Kidney capillary endothelial cell (primary cell): Measurements from ENCODE around the gene AMIGO3.
A peak's percentile ranks its signal among the peaks of the same experiment; 100 is the strongest.
"Not testable (repeated sequence)": the region's sequence is repeated elsewhere in the genome, so short reads cannot be mapped to it uniquely, and the experiment has no call there.

Experiments
- DNase-seq: peaks from one replicate; pipeline ENCODE4 v3.0.0-alpha.2; 2018; ENCODE audit warnings: low spot score

The AMIGO3 gene

GRCh38 chr3:49709852-49710251 lies 9.6 kb downstream of the AMIGO3 start:
- DNase-seq, result no peak

DNA sequence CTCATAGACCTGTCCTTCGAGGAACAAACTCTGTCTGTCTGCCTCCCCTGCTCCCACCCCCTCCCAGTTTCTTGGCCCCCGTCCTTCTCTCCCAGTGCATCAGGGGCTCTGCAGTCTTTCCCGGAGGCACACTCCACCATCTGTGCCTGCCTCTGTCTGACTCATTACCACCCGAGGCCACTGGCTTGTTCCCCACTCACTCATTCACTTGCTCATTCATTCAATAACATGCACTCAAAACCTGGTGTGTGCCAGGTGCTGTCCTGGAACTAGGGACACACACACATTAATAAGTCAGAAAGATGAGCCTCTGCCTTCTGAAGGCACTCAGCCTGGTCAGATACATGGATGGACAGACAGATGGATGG lies 12.4 kb downstream of the AMIGO3 start:
- no peak for DNase-seq

DNA sequence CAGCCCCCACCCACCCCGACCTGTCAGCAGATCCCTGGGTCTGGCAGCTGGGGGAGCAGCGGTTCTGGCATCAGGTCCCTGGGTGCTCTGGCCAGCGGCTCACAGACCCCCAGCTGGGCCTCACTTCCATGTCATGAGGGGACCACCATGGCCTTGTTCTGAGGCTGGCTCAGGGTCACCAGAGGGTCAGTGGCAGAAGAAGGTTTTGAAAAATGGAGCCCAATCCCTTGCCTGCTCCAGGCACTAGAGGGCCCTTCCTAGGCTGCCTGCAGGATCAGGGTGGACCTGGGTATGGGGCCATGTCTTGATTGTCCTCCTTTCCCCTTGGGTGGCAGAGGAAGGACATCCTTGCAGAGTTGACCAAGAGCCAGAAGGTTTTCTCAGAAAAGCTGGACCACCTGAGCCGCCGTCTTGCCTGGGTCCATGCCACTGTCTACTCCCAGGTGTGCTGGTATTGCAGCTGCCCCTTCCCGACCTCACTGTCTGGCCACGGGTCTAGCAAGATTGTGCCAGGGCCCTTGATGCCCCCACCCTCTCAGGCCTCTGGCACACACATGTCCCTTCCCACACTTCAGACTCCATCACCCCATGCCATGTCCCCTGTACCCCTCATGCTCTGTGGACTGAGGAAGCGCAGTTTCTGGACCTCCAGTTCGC lies 12.9 kb downstream of the AMIGO3 start:
- DNase-seq, result no peak

- DNase-seq, result no peak
Measured at GRCh38 chr3:49705390-49705960, 14.0 kb downstream of the AMIGO3 start.

- DNase-seq, result no peak
Measured at GRCh38 chr3:49704629-49705028, 14.9 kb downstream of the AMIGO3 start.

GRCh38 chr3:49703956-49704355 lies 15.5 kb downstream of the AMIGO3 start:
- DNase-seq, result no peak

GRCh38 chr3:49703443-49703927 lies 16.0 kb downstream of the AMIGO3 start:
- DNase-seq, result peak; percentile 62

DNA sequence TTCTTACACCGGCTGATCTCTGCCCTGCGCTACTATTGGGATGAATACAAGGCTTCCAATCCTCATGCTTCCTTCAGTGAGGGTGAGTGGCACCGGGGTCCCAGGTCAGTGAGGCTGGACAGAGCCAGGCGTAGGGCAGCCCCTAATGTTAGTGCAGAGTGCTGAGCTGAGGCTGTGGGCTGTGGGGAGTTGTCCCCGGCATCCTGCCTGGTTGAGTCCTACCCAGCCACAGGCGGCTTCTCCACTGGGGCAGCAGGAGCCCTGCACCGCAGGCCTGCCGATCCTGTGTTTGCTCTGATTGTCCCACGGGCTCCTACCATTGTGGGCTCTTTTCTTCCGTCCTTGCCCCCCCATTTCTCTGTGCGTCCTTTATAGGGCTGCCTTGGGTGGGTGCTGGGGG lies 16.8 kb downstream of the AMIGO3 start:
- DNase-seq, result no peak

- peak; percentile 8 for DNase-seq
Measured at GRCh38 chr3:49701388-49702077, 18.0 kb downstream of the AMIGO3 start.

DNA sequence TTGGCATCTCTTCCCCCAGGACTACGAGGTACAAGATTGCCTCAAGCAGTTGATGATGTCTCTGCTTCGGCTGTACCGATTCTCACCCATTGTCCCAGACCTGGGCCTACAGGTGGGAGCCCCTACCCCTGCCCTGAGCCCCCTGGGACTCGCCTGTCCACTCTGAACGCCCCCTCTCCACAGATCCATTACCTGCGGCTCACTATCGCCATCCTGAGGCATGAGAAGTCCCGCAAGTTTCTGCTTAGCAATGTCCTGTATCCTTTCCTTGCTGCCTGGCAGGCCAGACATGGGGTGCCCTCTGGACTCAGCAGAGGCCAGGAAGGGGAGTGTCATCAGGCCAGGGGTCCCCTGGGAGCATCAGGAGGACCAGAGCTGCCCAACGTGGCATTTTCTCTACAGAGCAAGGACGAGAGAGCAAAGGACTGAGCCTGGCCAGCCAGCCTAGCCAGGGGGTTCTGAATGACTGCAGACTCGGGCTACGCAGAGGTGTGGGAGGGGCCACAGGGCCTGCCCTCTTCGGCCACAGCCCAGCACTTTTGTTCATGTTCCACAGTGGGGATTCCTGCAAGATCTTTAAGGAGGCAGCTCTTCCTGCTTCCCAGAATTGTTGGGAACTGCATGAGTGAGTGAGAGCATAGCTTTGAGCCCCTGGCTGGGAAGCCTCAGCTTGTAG lies 18.9 kb downstream of the AMIGO3 start:
- DNase-seq, result no peak

DNA sequence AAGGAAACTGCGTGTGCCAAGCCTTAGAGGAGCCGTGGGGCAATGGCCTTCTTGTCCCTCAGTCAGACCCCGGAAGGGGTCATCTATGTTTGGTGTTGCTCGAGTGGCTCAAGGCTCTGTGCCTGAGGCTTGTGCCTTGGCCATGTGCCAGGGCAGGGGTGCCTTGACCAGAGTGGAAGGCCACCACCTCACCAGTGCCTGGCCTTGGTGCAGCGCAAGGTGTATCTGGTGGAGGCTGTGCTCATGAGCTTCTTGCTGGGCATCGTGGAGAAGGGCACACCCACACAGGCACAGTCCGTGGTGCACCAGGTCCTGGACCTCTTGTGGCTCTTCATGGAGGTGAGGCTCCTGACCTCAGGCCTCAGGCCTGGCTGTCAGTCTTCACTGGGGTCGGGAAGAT lies 19.5 kb downstream of the AMIGO3 start:
- DNase-seq, result no peak

DNA sequence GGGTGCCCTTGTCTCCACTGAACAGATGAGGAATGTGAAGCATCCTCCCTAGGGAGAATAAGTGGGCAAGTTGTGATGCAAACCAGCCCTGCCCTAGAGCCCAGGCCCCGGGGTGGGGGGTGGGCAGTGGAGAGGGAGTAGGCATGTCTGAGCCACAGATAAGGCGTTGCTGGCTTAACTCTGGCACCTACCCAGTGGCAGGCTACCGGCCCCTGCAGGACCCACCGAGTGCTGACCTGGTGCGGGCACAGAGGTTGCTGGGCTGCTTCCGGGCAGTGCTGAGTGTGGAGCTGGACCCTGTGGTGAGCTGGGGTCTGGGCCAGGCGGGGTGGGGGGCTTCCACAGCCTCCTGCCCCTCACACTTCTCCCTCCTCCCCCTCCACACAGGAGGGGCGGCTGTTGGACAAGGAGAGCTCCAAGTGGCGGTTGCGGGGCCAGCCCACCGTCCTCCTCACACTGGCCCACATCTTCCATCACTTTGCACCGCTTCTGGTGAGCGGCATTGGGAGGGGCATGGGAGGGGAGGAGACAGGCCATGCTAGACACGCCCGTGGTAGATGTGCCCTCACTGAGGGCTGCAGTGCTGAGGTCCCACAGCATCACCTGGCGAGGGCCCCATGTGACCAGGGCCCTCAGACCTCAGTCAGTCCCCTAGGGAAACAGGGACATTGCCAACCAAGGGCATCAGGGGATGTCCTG lies 20.1 kb downstream of the AMIGO3 start:
- no peak for DNase-seq

GRCh38 chr3:49695350-49696015 lies 24.0 kb downstream of the AMIGO3 start:
- DNase-seq, result not testable (repeated sequence)

GRCh38 chr3:49694409-49695070 lies 24.9 kb downstream of the AMIGO3 start:
- not testable (repeated sequence) for DNase-seq

- not testable (repeated sequence) for DNase-seq
Measured at GRCh38 chr3:49691481-49691880, 28.0 kb downstream of the AMIGO3 start.

DNA sequence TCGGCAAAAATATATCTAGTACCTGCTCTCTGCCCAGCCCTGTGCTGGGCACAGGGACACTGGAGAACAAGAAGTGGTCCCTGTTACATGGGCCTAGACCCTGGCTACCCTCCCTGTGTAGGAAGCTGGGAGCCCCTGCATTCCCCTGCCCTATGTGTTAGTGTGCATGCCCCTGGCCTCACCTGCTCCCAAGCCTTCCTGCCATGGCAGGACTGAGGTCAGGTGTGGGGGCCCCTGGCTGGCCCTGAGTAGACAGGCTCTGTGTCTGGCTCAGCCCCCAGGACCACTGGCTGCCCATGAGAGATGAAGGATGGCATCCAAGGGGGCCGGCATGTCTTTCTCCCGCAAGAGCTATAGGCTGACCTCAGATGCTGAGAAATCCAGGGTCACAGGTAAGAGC lies 28.6 kb downstream of the AMIGO3 start:
- DNase-seq, result not testable (repeated sequence)

DNA sequence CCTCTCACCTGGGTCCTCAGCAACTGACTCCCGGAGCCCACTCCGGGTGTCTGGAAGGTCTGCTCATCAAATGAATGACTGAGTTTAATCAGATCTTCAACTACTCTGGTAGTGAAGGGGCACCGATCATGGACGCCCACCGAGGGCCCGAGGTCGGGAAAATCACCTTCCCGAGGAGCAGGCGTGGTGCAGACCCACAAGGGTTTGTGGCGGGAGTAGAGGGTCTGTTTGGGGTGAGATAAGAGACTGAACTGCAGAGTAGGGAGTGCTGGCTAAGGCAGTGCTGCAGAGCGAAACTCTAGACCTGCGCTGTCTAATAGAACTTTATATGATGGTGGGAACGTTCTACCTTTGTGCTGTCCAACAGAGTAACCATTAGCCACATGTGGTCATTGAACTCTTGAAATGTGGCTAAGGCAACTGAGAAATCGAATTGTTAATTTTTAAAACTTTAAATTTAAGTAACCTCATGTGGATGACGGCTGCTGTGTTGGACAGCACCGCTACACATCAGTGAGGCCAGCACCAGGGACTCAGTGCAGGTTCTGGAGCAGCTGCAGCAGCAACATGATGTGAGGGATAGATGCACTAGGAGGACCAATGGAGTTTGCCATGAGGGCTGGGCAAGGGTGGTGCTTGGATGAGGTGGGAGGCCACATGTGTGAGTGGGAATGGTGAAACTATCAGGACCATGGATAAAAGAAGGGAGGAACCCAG lies 29.4 kb downstream of the AMIGO3 start:
- not testable (repeated sequence) for DNase-seq

- DNase-seq, result peak; percentile 81
Measured at GRCh38 chr3:49689046-49689907, 30.2 kb downstream of the AMIGO3 start, which contains the start of the genes MST1 and RNF123. Gene MST1, minus strand, starts transcription at chr3:49689474. Its CDS starts 783 bp downstream, at chr3:49688691. Gene RNF123, plus strand, starts transcription at chr3:49689557. Its CDS starts 1,609 bp downstream, at chr3:49691166.
